ENCODE data around the gene MYCBP2.
"Not testable (repeated sequence)": the region's sequence is repeated elsewhere in the genome, so short reads cannot be mapped to it uniquely, and the experiment has no call there.

MYCBP2 gene

GRCh38 chr13:77326905-77327604 is at the start of gene MYCBP2:
Gene MYCBP2 (minus strand): TSS chr13:77327094. CDS start chr13:77326775, 319 bp downstream.
- peak; percentile 94 to 96 for DNase-seq (ENCODE audit: low read depth in 2 of 2)

- no peak for DNase-seq (ENCODE audit: low read depth in 2 of 2)
Observed at GRCh38 chr13:77375560-77376108, 48.7 kb upstream of the MYCBP2 start.

- DNase-seq (ENCODE audit: low read depth in 2 of 2) = no peak
Observed at GRCh38 chr13:77374786-77375185, 47.9 kb upstream of the MYCBP2 start.

GRCh38 chr13:77374339-77374738 is 47.4 kb upstream of the MYCBP2 start:
- DNase-seq (ENCODE audit: low read depth in 2 of 2) = no peak

- DNase-seq (ENCODE audit: low read depth in 2 of 2) = no peak
Observed at GRCh38 chr13:77373502-77373901, 46.6 kb upstream of the MYCBP2 start.

GRCh38 chr13:77372275-77372674 is 45.4 kb upstream of the MYCBP2 start:
- DNase-seq (ENCODE audit: low read depth in 2 of 2) = no peak

- no peak for DNase-seq (ENCODE audit: low read depth in 2 of 2)
Observed at GRCh38 chr13:77370888-77371287, 44.0 kb upstream of the MYCBP2 start.

GRCh38 chr13:77362166-77362565 is 35.3 kb upstream of the MYCBP2 start:
- no peak for DNase-seq (ENCODE audit: low read depth in 2 of 2)

- DNase-seq (ENCODE audit: low read depth in 2 of 2) = no peak
Observed at GRCh38 chr13:77360032-77360685, 33.3 kb upstream of the MYCBP2 start.

GRCh38 chr13:77359171-77359570 is 32.3 kb upstream of the MYCBP2 start:
- no peak for DNase-seq (ENCODE audit: low read depth in 2 of 2)

- DNase-seq (ENCODE audit: low read depth in 2 of 2) = no peak
Observed at GRCh38 chr13:77358001-77358400, 31.1 kb upstream of the MYCBP2 start.

GRCh38 chr13:77356155-77356554 is 29.3 kb upstream of the MYCBP2 start:
- no peak for DNase-seq (ENCODE audit: low read depth in 2 of 2)

GRCh38 chr13:77353995-77354394 is 27.1 kb upstream of the MYCBP2 start:
- DNase-seq (ENCODE audit: low read depth in 2 of 2) = no peak

- DNase-seq (ENCODE audit: low read depth in 2 of 2) = no peak
Observed at GRCh38 chr13:77351315-77351714, 24.4 kb upstream of the MYCBP2 start.

- no peak for DNase-seq (ENCODE audit: low read depth in 2 of 2)
Observed at GRCh38 chr13:77350811-77351210, 23.9 kb upstream of the MYCBP2 start.

- no peak for DNase-seq (ENCODE audit: low read depth in 2 of 2)
Observed at GRCh38 chr13:77349365-77349764, 22.5 kb upstream of the MYCBP2 start.

- not testable (repeated sequence) for DNase-seq (ENCODE audit: low read depth in 2 of 2)
Observed at GRCh38 chr13:77347351-77347750, 20.5 kb upstream of the MYCBP2 start.

GRCh38 chr13:77345150-77345780 is 18.4 kb upstream of the MYCBP2 start:
- DNase-seq (ENCODE audit: low read depth in 2 of 2) = no peak

- no peak for DNase-seq (ENCODE audit: low read depth in 2 of 2)
Observed at GRCh38 chr13:77343841-77344240, 16.9 kb upstream of the MYCBP2 start.

GRCh38 chr13:77339408-77339807 is 12.5 kb upstream of the MYCBP2 start:
- DNase-seq (ENCODE audit: low read depth in 2 of 2) = no peak

GRCh38 chr13:77338961-77339401 is 12.1 kb upstream of the MYCBP2 start:
- no peak for DNase-seq (ENCODE audit: low read depth in 2 of 2)

GRCh38 chr13:77338329-77338728 is 11.4 kb upstream of the MYCBP2 start:
- DNase-seq (ENCODE audit: low read depth in 2 of 2) = no peak

- no peak for DNase-seq (ENCODE audit: low read depth in 2 of 2)
Observed at GRCh38 chr13:77337159-77337558, 10.3 kb upstream of the MYCBP2 start.
